ENCODE results near the gene HMGB4.

HMGB4 gene

DNA sequence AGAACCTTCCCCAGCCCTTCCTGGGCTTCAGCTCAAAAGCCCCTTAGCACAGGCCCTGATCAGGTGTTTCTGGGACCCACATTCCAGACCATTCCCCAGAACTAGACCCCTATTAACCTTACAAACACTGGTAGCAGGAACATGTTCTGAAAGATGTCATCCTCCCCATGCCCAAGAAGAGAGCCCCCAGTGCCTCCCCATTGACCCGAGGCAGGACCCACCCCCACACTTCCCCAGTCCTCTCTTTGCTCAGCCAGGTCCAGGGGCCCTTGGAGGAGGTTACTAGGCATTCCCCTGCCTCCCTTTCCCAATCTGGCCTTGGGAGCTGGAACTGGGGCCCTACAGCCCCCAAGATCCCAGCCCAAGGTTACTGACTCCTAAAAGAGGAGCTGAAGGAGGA lies 38.9 kb upstream of the HMGB4 start:
- Histone ChIP-seq H3K27ac (no peak overlapping the region), H3K9me3 (ENCODE audit: severe bottlenecking) (no peaks in the 10 kb centered on the region), H3K4me3 (ENCODE audit: low read depth, low read length) (no peak overlapping the region), H3K27me3 (ENCODE audit: insufficient read depth, low read depth, severe bottlenecking) (peaks cover 74% of the 10 kb centered on the region), H3K36me3 (no peaks in the 10 kb centered on the region)
- no peak for DNase-seq
- no peak for TF ChIP-seq CTCF (IDR thresholded peaks at IDR 0.05; ENCODE audit: low read depth, low read length)

DNA sequence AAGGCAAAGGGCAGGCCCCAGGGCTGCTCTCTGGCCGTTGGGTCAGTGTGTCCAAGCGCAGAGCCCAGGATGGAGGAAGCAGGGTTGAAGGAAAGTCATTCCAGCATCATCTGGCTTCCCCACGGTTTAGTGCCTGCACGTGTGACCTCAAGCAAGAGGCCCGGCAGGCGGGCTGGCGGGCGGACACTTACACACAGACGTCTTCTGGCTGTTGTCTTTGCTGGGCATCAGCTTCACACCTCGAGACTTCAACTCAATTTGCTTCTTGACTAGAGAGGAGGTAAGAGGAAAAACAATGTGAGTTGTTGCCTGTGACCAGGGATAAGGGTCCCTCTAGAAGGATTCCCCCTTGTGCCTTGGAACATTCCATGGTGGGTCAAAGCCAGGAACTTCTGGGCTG lies 38.4 kb upstream of the HMGB4 start:
- H3K36me3 ChIP-seq, result no peaks in the 10 kb centered on the region
- DNase-seq, result no peak
- TF ChIP-seq CTCF (IDR thresholded peaks at IDR 0.05; ENCODE audit: low read depth, low read length), result no peak

DNA sequence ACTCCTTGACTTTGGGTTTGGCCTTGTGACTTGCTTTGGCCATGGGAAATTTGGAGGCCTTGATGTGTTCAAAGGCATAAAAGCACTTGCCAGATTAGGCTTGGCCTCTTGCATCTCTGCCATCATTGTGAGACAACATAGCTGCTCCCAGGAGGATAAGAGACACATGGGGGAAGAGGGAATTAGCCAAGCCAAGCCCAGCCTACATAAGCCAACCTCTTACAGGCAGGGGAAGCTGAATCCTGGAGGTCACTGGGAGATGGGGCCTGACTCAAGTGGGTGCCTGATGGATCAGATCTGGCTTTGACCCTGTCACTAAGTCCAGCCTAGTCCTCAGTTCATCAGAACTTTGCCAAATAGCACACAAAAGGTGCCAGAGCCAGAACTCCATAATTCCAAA lies 37.6 kb upstream of the HMGB4 start:
- Histone ChIP-seq H3K9me3 (ENCODE audit: severe bottlenecking) (no peaks in the 10 kb centered on the region), H3K4me3 (ENCODE audit: low read depth, low read length) (no peak overlapping the region), H3K27ac (no peak overlapping the region), H3K27me3 (ENCODE audit: insufficient read depth, low read depth, severe bottlenecking) (peaks cover 65% of the 10 kb centered on the region), H3K36me3 (no peaks in the 10 kb centered on the region)
- no peak for DNase-seq
- no peak for TF ChIP-seq CTCF (IDR thresholded peaks at IDR 0.05; ENCODE audit: low read depth, low read length)

More for the DNA sequence above, 38.4 kb upstream of the HMGB4 start:
- Histone ChIP-seq H3K27me3 (ENCODE audit: insufficient read depth, low read depth, severe bottlenecking) (peaks cover 72% of the 10 kb centered on the region), H3K9me3 (ENCODE audit: severe bottlenecking) (no peaks in the 10 kb centered on the region), H3K4me3 (ENCODE audit: low read depth, low read length) (no peak overlapping the region), H3K27ac (no peak overlapping the region)

DNA sequence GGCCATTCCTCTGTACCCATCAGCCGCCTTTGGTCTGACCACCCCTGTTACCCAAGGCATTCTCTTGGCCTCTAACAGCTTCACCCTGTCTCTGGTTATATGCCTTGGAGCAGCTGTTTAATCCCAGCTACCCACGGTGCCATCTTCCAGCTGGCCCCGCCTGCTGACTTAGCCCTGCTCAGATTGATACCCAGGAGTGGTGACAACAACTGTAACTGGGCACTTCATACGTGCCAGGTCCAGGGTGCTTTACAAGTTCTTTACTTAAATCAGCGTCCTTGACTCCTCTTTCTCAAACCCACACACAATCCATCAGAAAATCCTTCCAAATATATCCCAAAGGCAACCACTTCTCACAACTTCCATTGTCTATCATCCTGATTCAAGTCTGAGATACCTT lies 37.2 kb upstream of the HMGB4 start:
- Histone ChIP-seq H3K9me3 (ENCODE audit: severe bottlenecking) (no peaks in the 10 kb centered on the region), H3K27me3 (ENCODE audit: insufficient read depth, low read depth, severe bottlenecking) (peaks cover 61% of the 10 kb centered on the region), H3K27ac (no peak overlapping the region), H3K36me3 (no peaks in the 10 kb centered on the region), H3K4me3 (ENCODE audit: low read depth, low read length) (no peak overlapping the region)
- no peak for DNase-seq
- TF ChIP-seq CTCF (IDR thresholded peaks at IDR 0.05; ENCODE audit: low read depth, low read length), result no peak

GRCh38 chr1:33828059-33828458 lies 35.8 kb upstream of the HMGB4 start:
- no peak for DNase-seq
- H3K36me3 ChIP-seq, result no peaks in the 10 kb centered on the region
- H3K9me3 ChIP-seq (ENCODE audit: severe bottlenecking), result no peaks in the 10 kb centered on the region
- no peak overlapping the region for H3K27ac ChIP-seq
- no peak for TF ChIP-seq CTCF (IDR thresholded peaks at IDR 0.05; ENCODE audit: low read depth, low read length)
- H3K4me3 ChIP-seq (ENCODE audit: low read depth, low read length), result no peak overlapping the region
- peaks cover 50% of the 10 kb centered on the region for H3K27me3 ChIP-seq (ENCODE audit: insufficient read depth, low read depth, severe bottlenecking)

GRCh38 chr1:33828654-33829053 lies 35.2 kb upstream of the HMGB4 start:
- Histone ChIP-seq H3K27me3 (ENCODE audit: insufficient read depth, low read depth, severe bottlenecking) (peaks cover 46% of the 10 kb centered on the region), H3K9me3 (ENCODE audit: severe bottlenecking) (no peaks in the 10 kb centered on the region), H3K27ac (no peak overlapping the region), H3K4me3 (ENCODE audit: low read depth, low read length) (no peak overlapping the region), H3K36me3 (no peaks in the 10 kb centered on the region)
- no peak for DNase-seq
- TF ChIP-seq CTCF (IDR thresholded peaks at IDR 0.05; ENCODE audit: low read depth, low read length), result no peak

All from WERI-Rb-1 (cell line).